Measurements from ENCODE around the gene NEK10. TPM values are rescaled to one million over a fixed set of nuclear protein-coding genes. Genes with fewer than 3 reads are reported as not detected.
A peak's percentile ranks its signal among the peaks of the same experiment; 100 is the strongest.
"Not testable (repeated sequence)": the region's sequence is repeated elsewhere in the genome, so short reads cannot be mapped to it uniquely, and the experiment has no call there.

NEK10 gene
- total RNA-seq, 1 experiment from 2014 or later, result 1.7 TPM

DNA sequence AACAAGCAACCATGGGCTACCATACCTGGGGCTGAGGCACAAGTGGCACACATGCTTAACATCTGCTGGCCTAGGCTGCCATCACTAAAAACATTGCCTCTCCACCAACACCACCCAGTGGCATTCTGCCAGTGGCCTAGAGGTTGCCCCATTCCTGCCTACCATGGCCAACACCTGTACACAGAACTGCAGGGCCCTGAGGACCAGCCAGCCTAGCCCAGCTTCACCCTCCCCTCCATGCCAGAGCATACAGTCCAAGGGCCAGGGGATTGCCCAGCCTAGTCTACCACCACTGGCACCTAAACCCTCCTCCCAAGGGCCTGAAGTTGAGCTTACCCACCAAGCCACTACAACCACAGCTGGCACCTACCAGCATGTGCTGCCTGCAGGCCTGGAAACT is 35.3 kb downstream of the NEK10 start:
- no peaks in the 10 kb centered on the region for H3K36me3 ChIP-seq (ENCODE audit: low read depth, low read length)
- BruUV-seq (replicated peaks), result no TSS peak
- H3K9me2 ChIP-seq (replicated peaks; ENCODE audit: low read length), result 0 out of 2 replicates have a peak, but pooled peaks cover 3% of the 10 kb centered on the region
- H3K79me2 ChIP-seq (ENCODE audit: low read length), result no peaks in the 10 kb centered on the region
- intact Hi-C loops (cut with micrococcal nuclease), result no loop called here
- no peak for TF ChIP-seq EZH2 (IDR thresholded peaks at IDR 0.05; ENCODE audit: low read length, unreplicated experiment)
- TF ChIP-seq CTCF (conservative IDR thresholded peaks at IDR 0.05; ENCODE audit: low read depth, low read length), result no peak
- TF ChIP-seq EZH2phosphoT487 (IDR thresholded peaks at IDR 0.05; ENCODE audit: borderline replicate concordance, low read length), result no peak
- POLR2A ChIA-PET (ENCODE audit: unreplicated experiment), result no interaction called here
- no peaks in the 10 kb centered on the region for H3K4me1 ChIP-seq (ENCODE audit: insufficient read depth, low read length)
- no peak overlapping the region for H3K4me3 ChIP-seq (ENCODE audit: low read length)
- ATAC-seq, result no peak
- H3K4me2 ChIP-seq (ENCODE audit: low read length), result no peak overlapping the region
- no peak for DNase-seq
- no peaks in the 10 kb centered on the region for H4K20me1 ChIP-seq (ENCODE audit: low read length)
- no peak overlapping the region for H2AFZ ChIP-seq (ENCODE audit: low read length)
- no peaks in the 10 kb centered on the region for H3K9me3 ChIP-seq (ENCODE audit: low read length)
- H3K27me3 ChIP-seq (ENCODE audit: low read length), result no peaks in the 10 kb centered on the region
- H3K27ac ChIP-seq (ENCODE audit: low read length), result no peak overlapping the region
- no peaks in the 10 kb centered on the region for H3F3A ChIP-seq (ENCODE audit: low read length, unreplicated experiment)
- CTCF ChIA-PET, result no interaction called here
- no peak overlapping the region for H3K9ac ChIP-seq (ENCODE audit: low read length)

DNA sequence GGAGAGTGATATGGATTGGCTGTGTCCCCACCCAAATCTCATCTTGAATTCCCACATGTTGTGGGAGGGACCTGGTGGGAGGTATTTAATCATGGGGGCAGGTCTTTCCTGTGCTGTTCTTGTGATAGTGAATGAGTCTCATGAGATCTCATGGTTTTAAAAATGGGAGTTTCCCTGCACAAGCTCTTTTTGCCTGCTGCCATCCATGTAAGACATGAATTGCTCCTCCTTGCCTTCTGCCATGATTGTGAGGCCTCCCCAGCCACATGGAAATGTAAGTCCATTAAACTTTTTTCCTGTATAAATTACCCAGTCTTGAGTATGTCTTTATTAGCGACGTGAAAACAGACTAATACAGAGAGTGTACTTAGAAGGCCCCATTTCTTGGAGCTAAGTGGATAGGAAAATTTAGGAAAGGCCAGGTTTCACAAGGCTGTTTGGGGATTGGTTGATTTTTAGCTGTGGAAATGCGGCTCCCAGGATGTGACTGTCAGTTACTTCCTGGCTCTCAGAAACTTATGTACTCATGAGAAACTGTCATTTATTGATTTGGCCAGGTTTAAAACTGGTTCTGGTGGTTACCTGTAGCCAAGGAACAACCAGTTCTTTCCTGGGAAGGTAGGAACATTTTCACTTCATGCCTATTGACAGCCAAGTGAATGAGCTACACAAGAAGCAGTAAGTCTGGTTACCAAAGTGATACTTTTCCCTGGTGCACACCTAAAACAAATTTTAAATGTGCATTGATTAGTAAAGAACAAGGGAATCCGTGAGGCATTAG is 40.0 kb downstream of the NEK10 start:
- H3K79me2 ChIP-seq (ENCODE audit: low read length); H2AFZ ChIP-seq (ENCODE audit: low read length); H4K20me1 ChIP-seq (ENCODE audit: low read length); H3F3A ChIP-seq (ENCODE audit: low read length, unreplicated experiment); H3K4me3 ChIP-seq (ENCODE audit: low read length); H3K27ac ChIP-seq (ENCODE audit: low read length); H3K9ac ChIP-seq (ENCODE audit: low read length); H3K9me2 ChIP-seq (replicated peaks; ENCODE audit: low read length); H3K27me3 ChIP-seq (ENCODE audit: low read length); intact Hi-C loops (cut with micrococcal nuclease); ATAC-seq; DNase-seq; H3K4me2 ChIP-seq (ENCODE audit: low read length); H3K36me3 ChIP-seq (ENCODE audit: low read depth, low read length); CTCF ChIA-PET; POLR2A ChIA-PET (ENCODE audit: unreplicated experiment); H3K9me3 ChIP-seq (ENCODE audit: low read length); BruUV-seq (replicated peaks): not testable (repeated sequence)
- peaks cover 21% of the 10 kb centered on the region for H3K4me1 ChIP-seq (ENCODE audit: insufficient read depth, low read length)

GRCh38 chr3:27326629-27327545 is 42.3 kb downstream of the NEK10 start:
- DNase-seq (peak; percentile 76), ATAC-seq (peak; percentile 88)
- CTCF ChIA-PET, result no interaction called here
- H3K9me3 ChIP-seq (ENCODE audit: low read length), result no peaks in the 10 kb centered on the region
- no peaks in the 10 kb centered on the region for H3K79me2 ChIP-seq (ENCODE audit: low read length)
- peak overlapping the region; percentile 61 for H2AFZ ChIP-seq (ENCODE audit: low read length)
- no peak overlapping the region for H3K4me3 ChIP-seq (ENCODE audit: low read length)
- no peaks in the 10 kb centered on the region for H3F3A ChIP-seq (ENCODE audit: low read length, unreplicated experiment)
- peaks cover 21% of the 10 kb centered on the region for H3K4me1 ChIP-seq (ENCODE audit: insufficient read depth, low read length)
- H3K27ac ChIP-seq (ENCODE audit: low read length), result peak overlapping the region; percentile 46
- no peak overlapping the region for H3K9ac ChIP-seq (ENCODE audit: low read length)
- no peaks in the 10 kb centered on the region for H3K27me3 ChIP-seq (ENCODE audit: low read length)
- intact Hi-C loops (cut with micrococcal nuclease), result no loop called here
- H3K36me3 ChIP-seq (ENCODE audit: low read depth, low read length), result no peaks in the 10 kb centered on the region
- POLR2A ChIA-PET (ENCODE audit: unreplicated experiment), result no interaction called here
- no peaks in the 10 kb centered on the region for H3K9me2 ChIP-seq (replicated peaks; ENCODE audit: low read length)
- BruUV-seq (replicated peaks), result no TSS peak
- peak overlapping the region; percentile 67 for H3K4me2 ChIP-seq (ENCODE audit: low read length)
- TF ChIP-seq CTCF (conservative IDR thresholded peaks at IDR 0.05; ENCODE audit: low read depth, low read length) (no peak), EZH2phosphoT487 (IDR thresholded peaks at IDR 0.05; ENCODE audit: borderline replicate concordance, low read length) (no peak), EZH2 (IDR thresholded peaks at IDR 0.05; ENCODE audit: low read length, unreplicated experiment) (no peak)
- no peaks in the 10 kb centered on the region for H4K20me1 ChIP-seq (ENCODE audit: low read length)

Measured in PC-3 (cell line).